H1 (cell line): ENCODE results near the gene KPNA1. TPM values are rescaled to one million over a fixed set of nuclear protein-coding genes. Genes with fewer than 3 reads are reported as not detected.

ENCODE experiments used
- CBX8 ChIP-seq: fragments of 300-800, 300-1000 bp; sonication (generic); IDR thresholded peaks from 2 replicates; pipeline ENCODE4 v1.7.1; 2016; ENCODE audit warnings: low read depth, low read length, borderline replicate concordance
- POU5F1 ChIP-seq: IDR thresholded peaks from 2 replicates; pipeline ENCODE4 v1.6.1; 2011; ENCODE audit warnings: low read depth, mild to moderate bottlenecking, low read length, moderate library complexity
- SP4 ChIP-seq: IDR thresholded peaks from 2 replicates; pipeline ENCODE4 v1.6.1; 2012; ENCODE audit warnings: low read length, inconsistent platforms
- TBP ChIP-seq: IDR thresholded peaks from 2 replicates; pipeline ENCODE4 v1.6.1; 2011; ENCODE audit warnings: low read depth, low read length, improper control_type of control experiment
- polyA plus RNA-seq, 7 experiments: library from polyadenylated mRNA; depleted of rRNA in 3 of 7; stranded (reverse) in 5 of 7; unstranded in 2 of 7; fragments of >200 nt in 5 of 7; fragments of 200-250 nt in 2 of 7; gene quantifications; 1 replicate in 5 of 7; 2 replicates in 1 of 7; 4 replicates in 1 of 7; pipeline versions ENCODE4 v1.2.1 to v1.2.3, GENCODE V29; 2011 to 2013; ENCODE audit warnings: missing spikeins in 2 of 7, mixed read lengths in 2 of 7
- total RNA-seq: library from RNA; stranded (reverse); fragmentation: NEBNext Ultra II Directional; extraction: Animal tissue kit (Norgen Biotek cat#: 25700); gene quantifications from 2 replicates; pipeline ENCODE4 v1.2.1, GENCODE V29; 2021
- TF ChIP-seq, protein P1 (sequence below): fragments of 300-600 bp; sonication (generic); IDR thresholded peaks from 2 replicates; pipeline ENCODE4 v1.7.1; 2012; ENCODE audit warnings: low read length, moderate library complexity, mild to moderate bottlenecking, inconsistent platforms; ENCODE audit not compliant: insufficient replicate concordance

KPNA1 gene
- total and polyA plus RNA-seq, 2 of the 8 experiments (the other 6 are each of a cell fraction or from before 2014, with no cell fraction given), result 14.8 to 63.0 TPM

DNA sequence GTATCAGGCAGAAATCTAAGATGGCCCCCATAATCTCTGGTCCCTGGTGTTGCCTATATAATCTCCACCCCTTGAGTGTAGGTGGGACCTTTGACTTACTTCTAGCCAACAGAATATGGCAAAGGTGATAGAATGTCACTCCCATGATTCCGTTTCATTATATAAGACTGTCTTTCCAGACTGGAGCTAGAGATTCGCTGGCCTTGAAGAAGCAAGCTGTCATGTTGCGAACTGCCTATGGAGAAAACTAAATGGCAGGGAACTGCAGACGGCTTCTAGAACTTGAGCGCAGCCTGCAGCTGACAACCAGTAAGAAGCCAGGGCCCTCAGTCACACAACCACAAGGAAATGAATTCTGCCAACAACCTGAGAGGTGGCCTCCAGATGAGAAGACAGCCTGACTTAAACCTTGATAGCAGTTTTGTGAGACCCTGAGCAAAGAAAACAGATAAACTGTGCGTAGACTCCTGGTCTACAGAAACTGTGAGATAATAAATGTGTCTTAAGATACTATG lies 2.2 kb upstream of the KPNA1 start (continued):
- TF ChIP-seq, protein P1, sequence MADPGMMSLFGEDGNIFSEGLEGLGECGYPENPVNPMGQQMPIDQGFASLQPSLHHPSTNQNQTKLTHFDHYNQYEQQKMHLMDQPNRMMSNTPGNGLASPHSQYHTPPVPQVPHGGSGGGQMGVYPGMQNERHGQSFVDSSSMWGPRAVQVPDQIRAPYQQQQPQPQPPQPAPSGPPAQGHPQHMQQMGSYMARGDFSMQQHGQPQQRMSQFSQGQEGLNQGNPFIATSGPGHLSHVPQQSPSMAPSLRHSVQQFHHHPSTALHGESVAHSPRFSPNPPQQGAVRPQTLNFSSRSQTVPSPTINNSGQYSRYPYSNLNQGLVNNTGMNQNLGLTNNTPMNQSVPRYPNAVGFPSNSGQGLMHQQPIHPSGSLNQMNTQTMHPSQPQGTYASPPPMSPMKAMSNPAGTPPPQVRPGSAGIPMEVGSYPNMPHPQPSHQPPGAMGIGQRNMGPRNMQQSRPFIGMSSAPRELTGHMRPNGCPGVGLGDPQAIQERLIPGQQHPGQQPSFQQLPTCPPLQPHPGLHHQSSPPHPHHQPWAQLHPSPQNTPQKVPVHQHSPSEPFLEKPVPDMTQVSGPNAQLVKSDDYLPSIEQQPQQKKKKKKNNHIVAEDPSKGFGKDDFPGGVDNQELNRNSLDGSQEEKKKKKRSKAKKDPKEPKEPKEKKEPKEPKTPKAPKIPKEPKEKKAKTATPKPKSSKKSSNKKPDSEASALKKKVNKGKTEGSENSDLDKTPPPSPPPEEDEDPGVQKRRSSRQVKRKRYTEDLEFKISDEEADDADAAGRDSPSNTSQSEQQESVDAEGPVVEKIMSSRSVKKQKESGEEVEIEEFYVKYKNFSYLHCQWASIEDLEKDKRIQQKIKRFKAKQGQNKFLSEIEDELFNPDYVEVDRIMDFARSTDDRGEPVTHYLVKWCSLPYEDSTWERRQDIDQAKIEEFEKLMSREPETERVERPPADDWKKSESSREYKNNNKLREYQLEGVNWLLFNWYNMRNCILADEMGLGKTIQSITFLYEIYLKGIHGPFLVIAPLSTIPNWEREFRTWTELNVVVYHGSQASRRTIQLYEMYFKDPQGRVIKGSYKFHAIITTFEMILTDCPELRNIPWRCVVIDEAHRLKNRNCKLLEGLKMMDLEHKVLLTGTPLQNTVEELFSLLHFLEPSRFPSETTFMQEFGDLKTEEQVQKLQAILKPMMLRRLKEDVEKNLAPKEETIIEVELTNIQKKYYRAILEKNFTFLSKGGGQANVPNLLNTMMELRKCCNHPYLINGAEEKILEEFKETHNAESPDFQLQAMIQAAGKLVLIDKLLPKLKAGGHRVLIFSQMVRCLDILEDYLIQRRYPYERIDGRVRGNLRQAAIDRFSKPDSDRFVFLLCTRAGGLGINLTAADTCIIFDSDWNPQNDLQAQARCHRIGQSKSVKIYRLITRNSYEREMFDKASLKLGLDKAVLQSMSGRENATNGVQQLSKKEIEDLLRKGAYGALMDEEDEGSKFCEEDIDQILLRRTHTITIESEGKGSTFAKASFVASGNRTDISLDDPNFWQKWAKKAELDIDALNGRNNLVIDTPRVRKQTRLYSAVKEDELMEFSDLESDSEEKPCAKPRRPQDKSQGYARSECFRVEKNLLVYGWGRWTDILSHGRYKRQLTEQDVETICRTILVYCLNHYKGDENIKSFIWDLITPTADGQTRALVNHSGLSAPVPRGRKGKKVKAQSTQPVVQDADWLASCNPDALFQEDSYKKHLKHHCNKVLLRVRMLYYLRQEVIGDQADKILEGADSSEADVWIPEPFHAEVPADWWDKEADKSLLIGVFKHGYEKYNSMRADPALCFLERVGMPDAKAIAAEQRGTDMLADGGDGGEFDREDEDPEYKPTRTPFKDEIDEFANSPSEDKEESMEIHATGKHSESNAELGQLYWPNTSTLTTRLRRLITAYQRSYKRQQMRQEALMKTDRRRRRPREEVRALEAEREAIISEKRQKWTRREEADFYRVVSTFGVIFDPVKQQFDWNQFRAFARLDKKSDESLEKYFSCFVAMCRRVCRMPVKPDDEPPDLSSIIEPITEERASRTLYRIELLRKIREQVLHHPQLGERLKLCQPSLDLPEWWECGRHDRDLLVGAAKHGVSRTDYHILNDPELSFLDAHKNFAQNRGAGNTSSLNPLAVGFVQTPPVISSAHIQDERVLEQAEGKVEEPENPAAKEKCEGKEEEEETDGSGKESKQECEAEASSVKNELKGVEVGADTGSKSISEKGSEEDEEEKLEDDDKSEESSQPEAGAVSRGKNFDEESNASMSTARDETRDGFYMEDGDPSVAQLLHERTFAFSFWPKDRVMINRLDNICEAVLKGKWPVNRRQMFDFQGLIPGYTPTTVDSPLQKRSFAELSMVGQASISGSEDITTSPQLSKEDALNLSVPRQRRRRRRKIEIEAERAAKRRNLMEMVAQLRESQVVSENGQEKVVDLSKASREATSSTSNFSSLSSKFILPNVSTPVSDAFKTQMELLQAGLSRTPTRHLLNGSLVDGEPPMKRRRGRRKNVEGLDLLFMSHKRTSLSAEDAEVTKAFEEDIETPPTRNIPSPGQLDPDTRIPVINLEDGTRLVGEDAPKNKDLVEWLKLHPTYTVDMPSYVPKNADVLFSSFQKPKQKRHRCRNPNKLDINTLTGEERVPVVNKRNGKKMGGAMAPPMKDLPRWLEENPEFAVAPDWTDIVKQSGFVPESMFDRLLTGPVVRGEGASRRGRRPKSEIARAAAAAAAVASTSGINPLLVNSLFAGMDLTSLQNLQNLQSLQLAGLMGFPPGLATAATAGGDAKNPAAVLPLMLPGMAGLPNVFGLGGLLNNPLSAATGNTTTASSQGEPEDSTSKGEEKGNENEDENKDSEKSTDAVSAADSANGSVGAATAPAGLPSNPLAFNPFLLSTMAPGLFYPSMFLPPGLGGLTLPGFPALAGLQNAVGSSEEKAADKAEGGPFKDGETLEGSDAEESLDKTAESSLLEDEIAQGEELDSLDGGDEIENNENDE, result no peak
- no peak for TF ChIP-seq POU5F1
- TF ChIP-seq SP4, result no peak
- TF ChIP-seq CBX8, result no peak
- no peak for TF ChIP-seq TBP
